GM12873 (cell line): ENCODE results near the gene KRTAP5-9.
"Not testable (repeated sequence)": the region's sequence is repeated elsewhere in the genome, so short reads cannot be mapped to it uniquely, and the experiment has no call there.

ENCODE experiments used
- CTCF ChIP-seq: IDR thresholded peaks from 2 replicates; pipeline ENCODE4 v1.5.1; 2012; ENCODE audit warnings: low read depth, mild to moderate bottlenecking, moderate library complexity, low read length, control low read depth; ENCODE audit not compliant: insufficient read depth; ENCODE audit errors: missing control alignments

The KRTAP5-9 gene

DNA sequence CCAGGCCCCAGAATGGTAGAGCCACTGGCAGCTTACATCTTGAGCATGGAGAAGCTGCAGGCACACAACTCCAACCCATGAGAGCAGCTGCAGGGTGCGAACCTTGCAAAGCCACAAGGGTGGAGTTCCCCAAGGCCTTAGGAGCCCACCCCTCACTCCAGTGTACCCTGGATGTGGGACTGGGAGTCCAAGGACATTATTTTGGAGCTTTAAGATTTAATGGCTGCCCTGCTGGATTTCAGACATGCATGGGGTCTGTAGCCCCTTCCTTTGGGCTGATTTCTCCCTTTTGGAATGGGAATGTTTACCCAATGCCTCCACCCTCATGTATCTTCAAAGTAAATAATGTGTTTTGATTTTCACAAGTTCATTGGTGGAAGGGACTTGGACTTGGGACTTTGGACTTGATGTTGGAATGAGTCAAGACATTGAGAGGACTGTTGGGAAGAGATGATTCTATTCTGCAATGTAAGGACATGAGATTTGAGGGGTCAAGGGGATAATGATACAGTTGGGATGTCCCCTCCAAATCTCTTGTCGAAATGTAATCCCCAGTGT lies 22.2 kb upstream of the KRTAP5-9 start:
- no peak for TF ChIP-seq CTCF

GRCh38 chr11:71526796-71527575 lies 21.2 kb upstream of the KRTAP5-9 start, which contains the start of gene KRTAP5-7:
TSS of gene KRTAP5-7 (plus strand) at chr11:71527267. CDS start at chr11:71527301, 34 bp downstream.
- not testable (repeated sequence) for TF ChIP-seq CTCF

DNA sequence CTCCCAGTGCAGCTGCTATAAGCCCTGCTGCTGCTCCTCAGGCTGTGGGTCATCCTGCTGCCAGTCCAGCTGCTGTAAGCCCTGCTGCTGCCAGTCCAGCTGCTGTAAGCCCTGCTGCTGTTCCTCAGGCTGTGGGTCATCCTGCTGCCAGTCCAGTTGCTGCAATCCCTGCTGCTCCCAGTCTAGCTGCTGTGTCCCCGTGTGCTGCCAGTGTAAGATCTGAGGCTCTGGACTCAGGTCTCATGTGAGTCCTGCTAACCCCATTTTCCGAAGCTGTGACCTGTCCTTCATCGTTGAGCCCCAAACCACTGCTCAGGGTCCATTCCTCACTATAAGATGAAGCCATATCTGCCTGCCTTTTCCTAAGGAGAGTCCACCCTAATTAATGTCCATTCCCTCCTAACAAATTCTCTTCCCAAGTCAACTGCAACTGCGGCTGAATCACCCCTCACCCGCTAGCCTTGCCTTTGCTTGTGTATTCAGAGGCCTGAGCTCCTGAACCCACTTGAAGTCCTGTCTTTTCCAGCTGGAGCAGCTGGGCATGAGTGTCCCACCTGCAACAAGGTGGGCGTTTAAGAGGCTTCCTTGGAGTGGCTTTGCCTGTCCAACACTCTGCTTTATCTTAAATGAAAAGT lies 20.5 kb upstream of the KRTAP5-9 start:
- no peak for TF ChIP-seq CTCF

- TF ChIP-seq CTCF: no peak
Measured at GRCh38 chr11:71530602-71531001, 17.6 kb upstream of the KRTAP5-9 start.

DNA sequence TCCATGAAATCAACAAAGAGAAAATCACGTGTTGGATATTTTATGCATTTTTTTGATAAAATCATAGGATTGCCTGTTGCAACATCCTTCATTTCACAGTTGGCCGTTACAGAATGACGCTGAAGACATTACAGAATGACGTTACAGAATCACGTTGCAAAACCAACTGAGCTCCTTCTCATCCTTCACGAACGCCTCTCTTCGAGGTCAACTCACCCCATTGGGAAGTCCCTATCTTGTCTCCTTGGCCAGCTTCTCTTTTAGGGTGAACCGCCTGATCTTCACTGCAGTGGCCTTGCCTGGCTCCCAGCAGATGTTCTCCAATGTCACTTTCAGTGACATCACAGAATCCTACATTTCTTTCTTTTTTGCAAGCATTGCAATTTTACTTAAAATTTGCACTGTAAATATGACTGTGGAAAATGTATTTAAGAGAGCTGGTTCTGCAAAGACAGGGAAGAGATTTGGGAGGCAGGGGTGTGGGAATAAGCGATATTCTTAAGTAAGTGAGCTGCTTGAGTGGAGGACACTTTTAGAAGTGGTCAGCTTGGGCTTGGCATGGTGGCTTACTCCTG lies 16.1 kb upstream of the KRTAP5-9 start:
- no peak for TF ChIP-seq CTCF

DNA sequence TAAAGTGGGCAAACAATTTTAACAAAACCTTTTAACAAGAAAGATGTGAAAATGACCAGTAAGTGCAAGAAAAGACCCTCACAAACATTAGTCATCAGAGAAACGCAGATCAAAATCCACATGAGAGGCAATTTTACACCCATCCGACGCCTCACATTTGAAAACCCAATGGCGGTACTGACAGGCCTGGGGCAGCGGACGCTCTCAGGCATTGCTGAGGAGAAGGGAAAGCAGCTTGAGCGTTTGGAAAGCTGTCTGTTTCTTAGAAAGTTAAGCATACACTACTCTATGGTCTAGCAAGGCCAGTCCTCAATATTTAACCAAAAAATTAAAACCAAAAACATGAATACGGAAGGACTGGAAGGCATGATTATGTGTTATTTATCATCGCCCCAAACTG lies 12.4 kb upstream of the KRTAP5-9 start:
- no peak for TF ChIP-seq CTCF

DNA sequence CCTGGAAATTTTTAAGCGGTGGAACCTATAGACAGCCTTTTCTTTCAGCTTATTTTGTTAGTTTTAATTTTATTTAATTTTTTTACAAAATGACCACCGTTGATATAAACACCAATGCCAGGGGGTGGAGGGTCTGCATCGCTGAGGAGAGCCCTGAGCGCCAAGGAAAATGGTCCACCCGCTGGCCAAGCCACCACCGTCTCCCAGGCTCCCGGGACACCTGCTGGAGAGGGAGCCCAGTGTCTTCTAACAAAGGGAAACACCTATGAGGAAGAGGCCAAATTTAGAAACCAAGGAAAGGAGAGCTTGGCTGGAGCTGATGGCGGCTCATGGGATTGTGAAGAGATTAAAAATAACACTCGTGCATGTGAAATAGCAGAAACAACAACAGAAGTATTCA lies 10.7 kb upstream of the KRTAP5-9 start:
- no peak for TF ChIP-seq CTCF
